ENCODE measurements around the gene EIF2D.
"Not testable (repeated sequence)": the region's sequence is repeated elsewhere in the genome, so short reads cannot be mapped to it uniquely, and the experiment has no call there.

Gene EIF2D

DNA sequence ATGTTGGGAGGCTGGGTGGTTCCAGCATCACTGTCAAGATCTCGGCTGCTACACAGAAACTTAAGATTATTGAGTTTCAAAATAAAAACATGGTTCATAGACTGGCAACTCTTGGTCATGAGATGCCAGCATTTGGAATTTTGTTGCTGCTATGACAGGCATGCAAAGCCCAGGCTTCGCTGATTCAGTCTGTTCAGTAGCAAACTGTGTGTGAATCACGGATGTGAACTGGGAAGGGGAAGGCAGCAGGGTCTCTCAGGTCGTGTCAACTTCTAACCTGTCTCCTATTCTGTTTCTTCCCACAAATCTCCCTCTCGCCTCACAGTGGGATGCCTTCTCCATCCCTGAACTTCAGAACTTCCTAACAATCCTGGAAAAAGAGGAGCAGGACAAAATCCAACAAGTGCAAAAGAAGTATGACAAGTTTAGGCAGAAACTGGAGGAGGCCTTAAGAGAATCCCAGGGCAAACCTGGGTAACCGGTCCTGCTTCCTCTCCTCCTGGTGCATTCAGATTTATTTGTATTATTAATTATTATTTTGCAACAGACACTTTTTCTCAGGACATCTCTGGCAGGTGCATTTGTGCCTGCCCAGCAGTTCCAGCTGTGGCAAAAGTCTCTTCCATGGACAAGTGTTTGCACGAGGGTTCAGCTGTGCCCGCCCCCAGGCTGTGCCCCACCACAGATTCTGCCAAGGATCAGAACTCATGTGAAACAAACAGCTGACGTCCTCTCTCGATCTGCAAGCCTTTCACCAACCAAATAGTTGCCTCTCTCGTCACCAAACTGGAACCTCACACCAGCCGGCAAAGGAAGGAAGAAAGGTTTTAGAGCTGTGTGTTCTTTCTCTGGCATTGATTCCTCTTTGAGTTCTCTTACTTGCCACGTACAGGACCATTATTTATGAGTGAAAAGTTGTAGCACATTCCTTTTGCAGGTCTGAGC is 25.5 kb downstream of the EIF2D start:
- DNase-seq (ENCODE audit: low read depth, low spot score), result no peak

GRCh38 chr1:206584683-206585082 is 27.6 kb downstream of the EIF2D start:
- no peak for DNase-seq (ENCODE audit: low read depth, low spot score)

- DNase-seq (ENCODE audit: low read depth, low spot score), result peak; percentile 88
These were observed 28.3 kb downstream of the EIF2D start for GRCh38 chr1:206583707-206584648.

GRCh38 chr1:206582971-206583706 is 29.1 kb downstream of the EIF2D start:
- no peak for DNase-seq (ENCODE audit: low read depth, low spot score)

GRCh38 chr1:206582537-206582936 is 29.7 kb downstream of the EIF2D start:
- DNase-seq (ENCODE audit: low read depth, low spot score), result no peak

DNA sequence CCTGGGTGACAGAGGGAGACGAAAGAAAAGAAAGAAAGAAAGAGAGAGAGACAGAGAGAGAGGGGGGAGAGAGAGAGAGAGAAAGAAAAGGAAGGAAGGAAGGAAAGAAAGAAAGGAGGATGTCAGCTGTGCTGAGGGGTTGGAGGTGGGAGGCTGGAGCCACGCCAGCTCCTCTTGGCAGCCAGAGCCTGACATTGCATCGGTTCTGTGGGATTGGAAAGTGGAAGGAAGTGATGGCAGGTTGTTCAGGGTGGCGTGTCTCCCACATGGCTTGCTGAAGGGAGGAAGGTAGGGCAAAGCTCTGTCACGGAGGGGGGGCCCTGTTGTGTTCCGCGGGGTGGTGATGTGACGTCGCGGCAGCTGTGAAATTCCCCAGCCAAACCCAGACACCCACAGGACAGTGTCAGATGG is 30.7 kb downstream of the EIF2D start:
- no peak for DNase-seq (ENCODE audit: low read depth, low spot score)

DNA sequence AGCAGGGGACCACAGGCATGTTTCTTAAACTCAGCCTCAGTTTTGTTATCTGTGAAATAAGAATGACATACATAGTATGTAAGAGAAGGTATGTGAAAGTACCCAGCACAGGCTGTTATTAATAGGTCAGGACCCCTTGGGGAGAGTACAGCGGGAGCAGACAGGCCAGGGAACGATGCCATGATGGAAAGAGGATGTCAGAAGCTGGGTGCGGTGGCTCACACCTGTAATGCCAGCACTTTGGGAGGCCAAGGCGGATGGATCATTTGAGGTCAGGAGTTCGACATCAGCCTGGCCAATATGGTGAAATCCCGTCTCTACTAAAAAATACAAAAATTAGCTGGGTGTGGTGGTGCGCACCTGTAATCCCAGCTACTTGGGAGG is 31.2 kb downstream of the EIF2D start:
- DNase-seq (ENCODE audit: low read depth, low spot score), result not testable (repeated sequence)

DNA sequence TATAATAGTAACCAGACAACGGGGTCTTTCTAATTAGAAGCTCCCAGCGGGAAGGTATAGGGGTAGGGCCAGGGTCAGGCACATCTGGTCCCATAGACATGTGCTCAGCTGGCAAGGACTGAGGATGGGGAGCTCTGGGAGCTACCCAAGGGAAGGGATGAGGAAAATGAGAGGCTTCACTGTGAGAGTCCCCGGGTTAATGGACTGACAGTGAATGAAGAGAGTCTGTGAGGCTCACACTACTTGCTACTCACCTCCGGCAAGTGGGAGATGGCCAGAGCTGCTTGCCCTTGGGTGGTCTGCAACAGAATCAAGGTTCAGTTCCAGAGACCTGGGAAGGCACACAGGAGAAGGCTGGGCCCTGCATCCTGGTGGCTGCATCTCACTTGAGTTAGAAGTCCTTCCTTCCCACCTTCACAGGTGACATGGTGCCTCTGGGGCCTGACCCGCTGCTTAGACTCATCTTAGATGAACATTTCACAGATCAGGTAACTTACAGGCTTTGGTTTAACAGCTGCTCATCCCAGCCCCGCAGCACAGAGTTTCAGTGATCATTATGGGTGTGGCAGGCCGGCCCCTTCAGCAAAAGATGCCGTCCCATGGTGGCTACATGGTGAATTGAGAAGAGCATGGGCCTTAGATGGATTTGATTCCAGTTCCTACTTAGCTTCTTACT is 31.7 kb downstream of the EIF2D start:
- no peak for DNase-seq (ENCODE audit: low read depth, low spot score)

GRCh38 chr1:206579747-206580437 is 32.4 kb downstream of the EIF2D start:
- no peak for DNase-seq (ENCODE audit: low read depth, low spot score)

GRCh38 chr1:206578978-206579374 is 33.3 kb downstream of the EIF2D start:
- DNase-seq (ENCODE audit: low read depth, low spot score), result no peak

GRCh38 chr1:206578068-206578977 is 33.9 kb downstream of the EIF2D start:
- DNase-seq (ENCODE audit: low read depth, low spot score), result no peak

- no peak for DNase-seq (ENCODE audit: low read depth, low spot score)
These were observed 34.6 kb downstream of the EIF2D start for GRCh38 chr1:206577626-206578025.

DNA sequence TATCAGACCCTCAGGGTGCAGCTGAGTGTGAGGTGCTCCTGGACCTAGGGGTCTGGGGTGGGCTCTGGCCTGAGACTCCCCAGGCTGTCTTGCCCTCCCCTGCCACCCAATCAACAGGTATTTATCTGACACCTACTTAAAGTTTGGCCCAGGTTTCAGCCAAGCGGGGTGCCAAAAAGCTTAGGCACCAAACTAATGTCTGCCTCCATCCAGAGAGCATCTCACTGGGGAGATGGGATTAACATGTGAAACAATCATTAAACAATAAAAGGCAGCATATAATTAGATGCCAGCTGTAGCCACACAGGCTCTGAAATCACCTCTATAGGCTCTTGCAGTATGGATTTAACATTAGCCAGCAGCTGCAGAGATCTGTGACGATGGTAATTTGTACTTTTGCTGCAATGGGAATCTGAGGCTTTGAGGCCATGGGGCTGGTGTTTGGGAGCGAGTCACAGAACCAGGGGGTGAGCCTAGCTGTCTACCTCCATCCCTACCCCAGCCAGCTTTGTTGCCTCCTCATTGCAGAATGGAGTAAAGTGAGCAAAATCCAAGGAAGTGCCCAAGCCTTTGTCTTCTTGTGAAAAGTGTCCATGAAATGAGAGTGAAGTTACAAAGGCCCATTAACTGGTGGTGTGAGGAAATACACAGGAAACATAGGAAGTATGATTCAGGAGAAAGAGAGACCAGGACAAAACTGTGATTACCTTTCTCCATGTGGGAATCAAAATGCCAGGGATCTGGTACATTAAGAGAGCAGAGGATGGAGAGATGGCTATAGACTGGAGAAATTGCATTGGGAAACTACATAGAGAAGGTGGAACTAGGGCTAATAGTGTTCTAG is 36.1 kb downstream of the EIF2D start:
- DNase-seq (ENCODE audit: low read depth, low spot score), result no peak

DNA sequence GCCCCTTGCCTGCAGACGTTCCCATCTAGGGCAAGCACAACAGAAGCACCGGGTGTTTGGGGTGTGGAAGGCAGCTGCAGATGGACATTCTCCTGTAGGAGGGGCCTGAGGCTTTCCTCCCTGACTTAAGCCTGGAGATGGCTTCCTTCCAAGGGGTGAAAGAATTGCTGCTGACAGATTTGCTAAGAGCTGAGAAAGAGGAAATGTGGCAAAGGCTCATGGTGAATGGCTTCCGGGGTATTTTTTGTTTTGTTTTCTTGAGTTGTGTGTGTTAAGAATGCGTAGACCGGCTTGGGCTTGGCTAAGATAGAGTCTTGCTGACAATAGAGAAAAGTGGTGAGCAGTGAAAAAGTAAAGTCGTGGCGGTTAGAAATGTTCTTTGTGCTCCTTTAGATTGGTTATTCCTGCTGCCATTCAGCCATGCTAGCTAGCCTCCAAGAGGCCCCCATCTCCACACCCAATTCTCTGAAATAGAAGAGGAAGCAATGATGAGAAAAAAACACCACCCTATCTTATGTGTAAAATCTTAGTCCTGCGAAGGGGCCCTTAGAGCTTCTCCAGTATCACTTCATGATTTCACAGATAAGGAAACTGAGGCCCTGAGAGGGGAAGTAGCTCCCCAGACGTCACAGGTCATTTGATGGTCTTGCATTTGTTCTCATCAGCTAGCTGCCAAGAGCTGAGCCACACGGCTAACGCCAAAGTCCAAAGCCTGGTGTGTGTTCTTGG is 36.9 kb downstream of the EIF2D start:
- no peak for DNase-seq (ENCODE audit: low read depth, low spot score)

- no peak for DNase-seq (ENCODE audit: low read depth, low spot score)
These were observed 38.5 kb downstream of the EIF2D start for GRCh38 chr1:206573762-206574161.

DNA sequence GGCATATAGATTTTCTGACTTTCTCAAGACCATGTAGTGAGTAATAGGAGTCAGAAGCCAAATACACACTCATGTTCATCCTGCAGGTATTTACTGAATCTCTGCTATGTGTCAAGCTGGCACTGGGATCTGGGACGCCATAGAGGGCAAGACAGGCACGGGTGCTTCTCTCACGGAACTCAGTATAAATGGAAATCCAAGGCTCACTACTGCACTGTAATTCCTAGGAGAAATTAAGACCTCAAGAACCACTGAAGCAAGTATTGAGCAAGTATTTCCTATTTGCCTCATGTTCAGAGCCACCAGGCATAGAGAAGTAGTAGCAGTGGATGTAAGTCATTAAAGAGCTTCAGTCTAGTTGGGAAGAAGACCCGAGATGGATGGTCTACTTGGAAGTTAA is 38.9 kb downstream of the EIF2D start:
- DNase-seq (ENCODE audit: low read depth, low spot score), result no peak

- DNase-seq (ENCODE audit: low read depth, low spot score), result no peak
These were observed 39.4 kb downstream of the EIF2D start for GRCh38 chr1:206572835-206573234.

DNA sequence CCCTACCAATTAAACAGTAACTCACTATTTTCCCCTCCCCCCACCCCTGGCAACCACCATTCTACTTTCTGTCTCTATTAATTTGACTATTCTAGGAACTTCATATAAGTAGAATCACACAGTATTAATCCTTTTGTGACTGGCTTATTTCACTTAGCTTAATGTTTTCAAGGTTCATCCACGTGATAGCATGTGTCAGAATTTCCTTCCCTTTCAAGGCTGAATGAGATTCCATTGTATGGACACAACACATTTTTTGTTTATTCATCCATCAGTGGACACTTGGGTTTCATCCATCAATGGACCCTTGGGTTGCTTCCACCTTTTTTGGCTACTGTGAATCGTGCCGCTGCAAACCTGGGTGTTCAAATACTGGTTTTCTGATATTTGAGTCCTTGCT is 41.7 kb downstream of the EIF2D start:
- DNase-seq (ENCODE audit: low read depth, low spot score), result no peak
